HUES48 (cell line): ENCODE measurements around the gene AIF1L.

Experiments
- H3K27ac ChIP-seq: one replicate; pipeline ENCODE4 v1.7.0; 2013; ENCODE audit warnings: low read depth, low read length, inconsistent platforms
- H3K27me3 ChIP-seq: 2 replicates; pipeline ENCODE4 v1.6.1; 2013; ENCODE audit warnings: mild to moderate bottlenecking, low read length; ENCODE audit not compliant: control insufficient read depth, insufficient read depth
- H3K36me3 ChIP-seq: 2 replicates; pipeline ENCODE4 v1.6.1; 2013; ENCODE audit warnings: low read length; ENCODE audit not compliant: control insufficient read depth, insufficient read depth
- H3K4me1 ChIP-seq: 2 replicates; pipeline ENCODE4 v1.6.1; 2013; ENCODE audit warnings: mild to moderate bottlenecking, low read length; ENCODE audit not compliant: control insufficient read depth, insufficient read depth
- H3K4me3 ChIP-seq: 2 replicates; pipeline ENCODE4 v1.5.1; 2013; ENCODE audit warnings: mild to moderate bottlenecking, low read depth, low read length
- H3K9ac ChIP-seq: 2 replicates; pipeline ENCODE4 v1.6.1; 2013; ENCODE audit warnings: mild to moderate bottlenecking, low read depth, low read length, moderate library complexity
- H3K9me3 ChIP-seq: 2 replicates; pipeline ENCODE4 v1.6.1; 2013; ENCODE audit warnings: low read length; ENCODE audit not compliant: control insufficient read depth, insufficient read depth

The AIF1L gene

GRCh38 chr9:131100445-131100844 lies 4.1 kb downstream of the AIF1L start:
- H3K36me3 ChIP-seq: peaks cover 23% of the 10 kb centered on the region
- H3K9ac ChIP-seq: peak overlapping the region; percentile 57; the same call in 1 of the 2 replicates
- H3K9me3 ChIP-seq: no peaks in the 10 kb centered on the region
- H3K27me3 ChIP-seq: 0 out of 2 replicates have a peak, but pooled peaks cover 5% of the 10 kb centered on the region
- no peak overlapping the region for H3K27ac ChIP-seq
- peaks cover 40% of the 10 kb centered on the region for H3K4me1 ChIP-seq
- no peak overlapping the region for H3K4me3 ChIP-seq

GRCh38 chr9:131101207-131101964 lies 5.1 kb downstream of the AIF1L start:
- Histone ChIP-seq H3K36me3 (peaks cover 33% of the 10 kb centered on the region), H3K9me3 (no peaks in the 10 kb centered on the region), H3K27ac (no peak overlapping the region), H3K4me3 (no peak overlapping the region), H3K27me3 (no peaks in the 10 kb centered on the region), H3K9ac (no peak overlapping the region), H3K4me1 (peaks cover 35% of the 10 kb centered on the region)

GRCh38 chr9:131103024-131103423 lies 6.7 kb downstream of the AIF1L start:
- H3K27me3 ChIP-seq: no peaks in the 10 kb centered on the region
- H3K4me3 ChIP-seq: no peak overlapping the region
- H3K36me3 ChIP-seq: peaks cover 39% of the 10 kb centered on the region
- peaks cover 25% of the 10 kb centered on the region for H3K4me1 ChIP-seq
- no peaks in the 10 kb centered on the region for H3K9me3 ChIP-seq
- H3K9ac ChIP-seq: no peak overlapping the region
- no peak overlapping the region for H3K27ac ChIP-seq

- H3K27ac ChIP-seq: no peak overlapping the region
- no peaks in the 10 kb centered on the region for H3K9me3 ChIP-seq
- no peaks in the 10 kb centered on the region for H3K27me3 ChIP-seq
- peaks cover 21% of the 10 kb centered on the region for H3K4me1 ChIP-seq
- peaks cover 42% of the 10 kb centered on the region for H3K36me3 ChIP-seq
- no peak overlapping the region for H3K9ac ChIP-seq
- no peak overlapping the region for H3K4me3 ChIP-seq
These were observed 7.2 kb downstream of the AIF1L start for GRCh38 chr9:131103535-131103934.

- no peaks in the 10 kb centered on the region for H3K9me3 ChIP-seq
- no peaks in the 10 kb centered on the region for H3K27me3 ChIP-seq
- peaks cover 15% of the 10 kb centered on the region for H3K4me1 ChIP-seq
- no peak overlapping the region for H3K27ac ChIP-seq
- no peak overlapping the region for H3K9ac ChIP-seq
- peaks cover 42% of the 10 kb centered on the region for H3K36me3 ChIP-seq
- H3K4me3 ChIP-seq: no peak overlapping the region
These were observed 7.8 kb downstream of the AIF1L start for GRCh38 chr9:131104016-131104740.

- peaks cover 15% of the 10 kb centered on the region for H3K4me1 ChIP-seq
- H3K27ac ChIP-seq: no peak overlapping the region
- H3K9ac ChIP-seq: no peak overlapping the region
- peaks cover 39% of the 10 kb centered on the region for H3K36me3 ChIP-seq
- H3K9me3 ChIP-seq: no peaks in the 10 kb centered on the region
- no peaks in the 10 kb centered on the region for H3K27me3 ChIP-seq
- H3K4me3 ChIP-seq: no peak overlapping the region
These were observed 9.6 kb downstream of the AIF1L start for GRCh38 chr9:131105952-131106351.

GRCh38 chr9:131107760-131108159 lies 11.4 kb downstream of the AIF1L start:
- H3K4me3 ChIP-seq: no peak overlapping the region
- no peaks in the 10 kb centered on the region for H3K9me3 ChIP-seq
- H3K27me3 ChIP-seq: no peaks in the 10 kb centered on the region
- no peak overlapping the region for H3K9ac ChIP-seq
- no peak overlapping the region for H3K27ac ChIP-seq
- H3K4me1 ChIP-seq: peaks cover 25% of the 10 kb centered on the region
- peaks cover 40% of the 10 kb centered on the region for H3K36me3 ChIP-seq

- Histone ChIP-seq H3K9ac (no peak overlapping the region; the same call in 1 of the 2 replicates), H3K9me3 (no peaks in the 10 kb centered on the region), H3K4me3 (no peak overlapping the region), H3K27me3 (no peaks in the 10 kb centered on the region), H3K36me3 (peaks cover 38% of the 10 kb centered on the region), H3K27ac (peak overlapping the region; percentile 82), H3K4me1 (peaks cover 15% of the 10 kb centered on the region)
These were observed 15.0 kb downstream of the AIF1L start for GRCh38 chr9:131111186-131111853.

GRCh38 chr9:131111854-131112311 lies 15.6 kb downstream of the AIF1L start:
- H3K9me3 ChIP-seq: no peaks in the 10 kb centered on the region
- H3K36me3 ChIP-seq: peaks cover 39% of the 10 kb centered on the region
- no peak overlapping the region for H3K4me3 ChIP-seq
- H3K4me1 ChIP-seq: peaks cover 15% of the 10 kb centered on the region
- H3K27ac ChIP-seq: peak overlapping the region; percentile 82
- H3K9ac ChIP-seq: no peak overlapping the region
- no peaks in the 10 kb centered on the region for H3K27me3 ChIP-seq

GRCh38 chr9:131112374-131113154 lies 16.2 kb downstream of the AIF1L start:
- Histone ChIP-seq H3K9me3 (no peaks in the 10 kb centered on the region), H3K27me3 (no peaks in the 10 kb centered on the region), H3K27ac (peak overlapping the region; percentile 82), H3K4me1 (peaks cover 15% of the 10 kb centered on the region), H3K4me3 (no peak overlapping the region), H3K36me3 (peaks cover 42% of the 10 kb centered on the region), H3K9ac (no peak overlapping the region; the same call in 1 of the 2 replicates)
